ENCODE results near the gene GRM7. TPM values are rescaled to one million over a fixed set of nuclear protein-coding genes. Genes with fewer than 3 reads are reported as not detected.
A peak's percentile ranks its signal among the peaks of the same experiment; 100 is the strongest.

The GRM7 gene
- polyA plus RNA-seq, 3 donors = not detected

DNA sequence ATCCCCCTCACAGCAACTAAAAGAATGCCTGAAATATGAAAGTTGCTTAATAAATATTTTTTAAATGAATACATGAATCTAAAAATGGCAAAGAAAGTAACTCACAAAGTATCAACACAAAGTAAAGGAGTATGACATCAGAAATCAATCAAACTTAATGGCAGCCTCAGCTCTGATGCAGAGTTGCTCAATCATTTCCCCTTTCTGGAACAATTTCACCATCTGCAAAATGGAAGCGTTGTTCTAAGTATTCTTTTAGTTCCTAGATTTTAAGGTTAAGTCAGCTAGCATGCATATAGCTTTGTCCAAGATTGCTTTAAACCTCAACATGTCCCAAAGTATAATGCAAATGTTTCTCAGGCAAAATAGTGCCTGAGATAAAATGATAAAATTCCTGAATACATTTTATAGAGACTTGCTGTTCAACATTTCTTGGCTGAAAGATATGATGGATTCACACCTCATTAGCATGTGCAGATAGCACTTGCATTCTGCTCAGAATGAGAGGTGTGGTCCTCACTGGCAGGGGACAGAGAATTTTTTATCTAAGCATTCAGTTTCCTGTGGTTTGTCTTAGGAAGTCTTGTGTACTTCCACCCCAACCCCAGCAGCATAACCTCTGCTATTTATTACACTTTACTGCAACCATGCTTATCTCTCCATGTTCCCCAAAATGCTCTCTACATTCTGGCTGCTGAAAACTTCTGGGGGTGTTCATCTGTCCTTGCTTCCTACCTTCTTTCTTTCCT, 429.3 kb downstream of the GRM7 start:
- H4K20me1 ChIP-seq (ENCODE audit: insufficient read depth, low read length) = no peaks in the 10 kb centered on the region
- H3K27ac ChIP-seq (ENCODE audit: low read depth in 1 of 2, low read length in 2 of 2) = peak overlapping the region in 1 of 2 donors; percentile 15
- DNase-seq = peak in 2 of 3 donors; percentile 1 to 12
- H3K4me1 ChIP-seq (ENCODE audit: control insufficient read depth in 1 of 2, insufficient read depth in 2 of 2, low read length in 2 of 2) = peaks cover 8 to 12% of the 10 kb centered on the region in 2 donors
- intact Hi-C loops (cut with micrococcal nuclease) = no loop called here
- H3K9me3 ChIP-seq (replicated peaks in 1 of 2; ENCODE audit: control insufficient read depth in 1 of 2, insufficient read depth in 1 of 2, low read length in 2 of 2) = no peaks in the 10 kb centered on the region
- no peak overlapping the region for H3K4me2 ChIP-seq (replicated peaks; ENCODE audit: extremely low read depth, low read length, poor library complexity, severe bottlenecking)
- no peaks in the 10 kb centered on the region for H3K79me2 ChIP-seq (ENCODE audit: insufficient read depth, low read length)
- no peak overlapping the region for H3K9ac ChIP-seq (ENCODE audit: insufficient read depth, low read length, poor library complexity, severe bottlenecking)
- H3K4me1 Mint-ChIP-seq = peaks cover 11% of the 10 kb centered on the region
- H3K4me3 Mint-ChIP-seq = no peak overlapping the region
- H3K36me3 ChIP-seq (replicated peaks in 1 of 2; ENCODE audit: control insufficient read depth in 1 of 2, insufficient read depth in 2 of 2, low read length in 2 of 2) = no peaks in the 10 kb centered on the region
- peak overlapping the region in 2 of 7 donors; percentile 10 to 20 for H3K27ac Mint-ChIP-seq
- H3K9me3 Mint-ChIP-seq = peaks cover 0 to 6% (median 3%) of the 10 kb centered on the region in 7 donors
- TF ChIP-seq, protein P1, sequence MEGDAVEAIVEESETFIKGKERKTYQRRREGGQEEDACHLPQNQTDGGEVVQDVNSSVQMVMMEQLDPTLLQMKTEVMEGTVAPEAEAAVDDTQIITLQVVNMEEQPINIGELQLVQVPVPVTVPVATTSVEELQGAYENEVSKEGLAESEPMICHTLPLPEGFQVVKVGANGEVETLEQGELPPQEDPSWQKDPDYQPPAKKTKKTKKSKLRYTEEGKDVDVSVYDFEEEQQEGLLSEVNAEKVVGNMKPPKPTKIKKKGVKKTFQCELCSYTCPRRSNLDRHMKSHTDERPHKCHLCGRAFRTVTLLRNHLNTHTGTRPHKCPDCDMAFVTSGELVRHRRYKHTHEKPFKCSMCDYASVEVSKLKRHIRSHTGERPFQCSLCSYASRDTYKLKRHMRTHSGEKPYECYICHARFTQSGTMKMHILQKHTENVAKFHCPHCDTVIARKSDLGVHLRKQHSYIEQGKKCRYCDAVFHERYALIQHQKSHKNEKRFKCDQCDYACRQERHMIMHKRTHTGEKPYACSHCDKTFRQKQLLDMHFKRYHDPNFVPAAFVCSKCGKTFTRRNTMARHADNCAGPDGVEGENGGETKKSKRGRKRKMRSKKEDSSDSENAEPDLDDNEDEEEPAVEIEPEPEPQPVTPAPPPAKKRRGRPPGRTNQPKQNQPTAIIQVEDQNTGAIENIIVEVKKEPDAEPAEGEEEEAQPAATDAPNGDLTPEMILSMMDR (IDR thresholded peaks at IDR 0.05) = no peak
- no peaks in the 10 kb centered on the region for H3K36me3 Mint-ChIP-seq
- H3K4me3 ChIP-seq (replicated peaks in 1 of 3; ENCODE audit: low read depth in 2 of 3, low read length in 3 of 3) = no peak overlapping the region
- peaks cover 0 to 1% (median 0%) of the 10 kb centered on the region in 3 donors for H3K27me3 Mint-ChIP-seq (ENCODE audit: low read depth in 3 of 3)
- peak overlapping the region; percentile 8 for H2AFZ ChIP-seq (ENCODE audit: insufficient read depth, low read depth, low read length, poor library complexity, severe bottlenecking)
- no peaks in the 10 kb centered on the region for H3K27me3 ChIP-seq (ENCODE audit: control insufficient read depth in 2 of 2, insufficient read depth in 2 of 2, low read length in 2 of 2)
- no CpG with 5 or more reads among the region's 1 CpG for WGBS (ENCODE audit: insufficient coverage)

DNA sequence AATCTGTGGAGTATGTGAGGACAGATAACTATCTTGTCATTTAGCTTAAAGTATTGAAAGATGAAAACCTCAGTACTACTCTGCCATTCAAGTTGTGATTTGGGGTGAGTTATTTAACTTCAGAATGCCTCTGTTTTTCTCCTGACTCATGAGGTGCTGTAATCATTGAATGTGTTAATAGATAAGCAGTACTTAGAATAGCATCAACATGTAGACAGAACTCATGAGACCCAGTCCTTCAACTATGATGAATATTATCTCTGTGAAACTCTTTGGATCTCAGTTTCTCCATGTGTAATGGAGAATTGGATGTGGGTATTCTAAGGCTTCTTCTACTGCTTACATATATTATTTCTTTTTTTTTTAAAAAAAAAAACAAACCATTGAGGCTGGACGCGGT, 431.4 kb downstream of the GRM7 start:
- Mint-ChIP-seq H3K4me3 (no peak overlapping the region), H3K4me1 (peaks cover 11% of the 10 kb centered on the region), H3K27me3 (ENCODE audit: low read depth in 3 of 3) (peaks cover 0 to 1% (median 0%) of the 10 kb centered on the region in 3 donors), H3K36me3 (no peaks in the 10 kb centered on the region), H3K27ac (no peak overlapping the region), H3K9me3 (peaks cover 0 to 6% (median 3%) of the 10 kb centered on the region in 7 donors)
- Histone ChIP-seq H3K9me3 (replicated peaks in 1 of 2; ENCODE audit: control insufficient read depth in 1 of 2, insufficient read depth in 1 of 2, low read length in 2 of 2) (no peaks in the 10 kb centered on the region), H2AFZ (ENCODE audit: insufficient read depth, low read depth, low read length, poor library complexity, severe bottlenecking) (no peak overlapping the region), H3K36me3 (replicated peaks in 1 of 2; ENCODE audit: control insufficient read depth in 1 of 2, insufficient read depth in 2 of 2, low read length in 2 of 2) (no peaks in the 10 kb centered on the region), H3K4me1 (ENCODE audit: control insufficient read depth in 1 of 2, insufficient read depth in 2 of 2, low read length in 2 of 2) (peaks cover 8 to 12% of the 10 kb centered on the region in 2 donors), H3K4me3 (replicated peaks in 1 of 3; ENCODE audit: low read depth in 2 of 3, low read length in 3 of 3) (no peak overlapping the region), H4K20me1 (ENCODE audit: insufficient read depth, low read length) (no peaks in the 10 kb centered on the region), H3K27me3 (ENCODE audit: control insufficient read depth in 2 of 2, insufficient read depth in 2 of 2, low read length in 2 of 2) (no peaks in the 10 kb centered on the region), H3K4me2 (replicated peaks; ENCODE audit: extremely low read depth, low read length, poor library complexity, severe bottlenecking) (no peak overlapping the region), H3K9ac (ENCODE audit: insufficient read depth, low read length, poor library complexity, severe bottlenecking) (no peak overlapping the region), H3K79me2 (ENCODE audit: insufficient read depth, low read length) (no peaks in the 10 kb centered on the region), H3K27ac (ENCODE audit: low read depth in 1 of 2, low read length in 2 of 2) (no peak overlapping the region)
- intact Hi-C loops (cut with micrococcal nuclease) = no loop called here
- TF ChIP-seq, protein P1 (IDR thresholded peaks at IDR 0.05) = no peak
- WGBS (ENCODE audit: insufficient coverage) = no CpG with 5 or more reads among the region's 2 CpGs
- DNase-seq = no peak

Data from CD14-positive monocyte (primary cell).